Fibroblast of lung (primary cell): Measurements from ENCODE around the gene MRPS5.

Experiments used
- EZH2 ChIP-seq: IDR thresholded peaks from 2 replicates; pipeline ENCODE4 v1.5.1; 2012; ENCODE audit warnings: low read length, control low read depth, mild to moderate bottlenecking; ENCODE audit errors: missing control alignments
- TF ChIP-seq, protein P1 (sequence below), 2 donors: IDR thresholded peaks in 1 of 2; conservative IDR thresholded peaks in 1 of 2; 1 replicate in 1 of 2; 2 replicates in 1 of 2; pipeline ENCODE4 v1.5.1; 2011 to 2012; ENCODE audit warnings: low read length in 2 of 2, control low read depth in 1 of 2, inconsistent platforms in 1 of 2, low read depth in 1 of 2, mild to moderate bottlenecking in 1 of 2

DNA sequence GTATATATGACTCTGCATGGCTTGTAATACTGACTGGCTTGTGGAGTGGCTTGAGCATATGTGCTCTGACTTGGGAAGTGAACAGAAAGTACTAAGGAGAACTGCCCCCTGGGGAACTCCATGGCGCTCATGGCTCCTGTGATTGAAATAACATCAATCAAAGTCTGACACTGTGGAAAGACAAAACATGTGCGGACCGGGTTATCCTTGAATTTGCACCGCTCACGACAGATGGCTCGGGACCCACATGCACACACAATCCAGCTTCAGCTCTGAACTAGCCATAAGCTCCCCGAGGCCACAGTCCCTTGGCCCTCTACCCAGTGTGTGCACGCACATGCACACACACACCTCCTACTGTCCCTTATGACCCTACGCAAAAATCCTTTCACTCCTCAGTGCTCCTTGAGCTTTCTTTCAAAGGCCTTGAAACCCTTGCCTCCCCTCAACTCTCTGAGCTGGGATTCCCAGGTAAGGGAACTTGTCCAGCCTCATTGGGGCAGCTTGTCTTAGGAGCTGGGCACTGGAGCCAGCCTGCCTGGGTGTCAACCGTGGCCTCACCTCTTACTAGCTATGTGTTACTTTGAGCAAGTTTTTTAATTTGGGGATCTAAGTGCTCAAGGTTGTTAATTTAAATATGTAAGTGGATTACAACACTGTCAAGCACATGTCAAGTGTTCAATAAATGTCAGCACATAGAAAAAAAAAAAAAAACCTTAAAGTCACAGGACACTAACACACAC lies 43.6 kb downstream of the MRPS5 start:
- TF ChIP-seq, protein P1, sequence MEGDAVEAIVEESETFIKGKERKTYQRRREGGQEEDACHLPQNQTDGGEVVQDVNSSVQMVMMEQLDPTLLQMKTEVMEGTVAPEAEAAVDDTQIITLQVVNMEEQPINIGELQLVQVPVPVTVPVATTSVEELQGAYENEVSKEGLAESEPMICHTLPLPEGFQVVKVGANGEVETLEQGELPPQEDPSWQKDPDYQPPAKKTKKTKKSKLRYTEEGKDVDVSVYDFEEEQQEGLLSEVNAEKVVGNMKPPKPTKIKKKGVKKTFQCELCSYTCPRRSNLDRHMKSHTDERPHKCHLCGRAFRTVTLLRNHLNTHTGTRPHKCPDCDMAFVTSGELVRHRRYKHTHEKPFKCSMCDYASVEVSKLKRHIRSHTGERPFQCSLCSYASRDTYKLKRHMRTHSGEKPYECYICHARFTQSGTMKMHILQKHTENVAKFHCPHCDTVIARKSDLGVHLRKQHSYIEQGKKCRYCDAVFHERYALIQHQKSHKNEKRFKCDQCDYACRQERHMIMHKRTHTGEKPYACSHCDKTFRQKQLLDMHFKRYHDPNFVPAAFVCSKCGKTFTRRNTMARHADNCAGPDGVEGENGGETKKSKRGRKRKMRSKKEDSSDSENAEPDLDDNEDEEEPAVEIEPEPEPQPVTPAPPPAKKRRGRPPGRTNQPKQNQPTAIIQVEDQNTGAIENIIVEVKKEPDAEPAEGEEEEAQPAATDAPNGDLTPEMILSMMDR (conservative IDR thresholded peaks at IDR 0.05 in 1 of 2, IDR thresholded peaks at IDR 0.05 in 1 of 2; ENCODE audit: low read depth in 1 of 2, low read length in 2 of 2), result no peak
- no peak for TF ChIP-seq EZH2
